Subcutaneous abdominal adipose tissue (tissue), 5 donors: Measurements from ENCODE around the gene IFNLR1.

Experiments
- H3K27ac ChIP-seq: one replicate; pipeline ENCODE4 v1.7.0; 2013; ENCODE audit warnings: low read depth, mild to moderate bottlenecking, inconsistent platforms, low read length, moderate library complexity
- H3K27me3 ChIP-seq, 5 donors: one replicate each; pipeline ENCODE4 v1.7.0; 2013; ENCODE audit warnings: low read length in 5 of 5, inconsistent platforms in 1 of 5; ENCODE audit not compliant: control insufficient read depth in 5 of 5, insufficient read depth in 4 of 5
- H3K36me3 ChIP-seq, 5 donors: one replicate each; pipeline ENCODE4 v1.7.0; 2013; ENCODE audit warnings: low read length in 5 of 5; ENCODE audit not compliant: control insufficient read depth in 5 of 5, insufficient read depth in 5 of 5
- H3K4me1 ChIP-seq, 5 donors: one replicate each; pipeline ENCODE4 v1.7.0; 2013; ENCODE audit warnings: low read length in 5 of 5, mild to moderate bottlenecking in 3 of 5, moderate library complexity in 1 of 5; ENCODE audit not compliant: control insufficient read depth in 5 of 5, insufficient read depth in 5 of 5
- H3K4me3 ChIP-seq, 5 donors: one replicate each; pipeline ENCODE4 v1.7.0; 2013; ENCODE audit warnings: low read length in 5 of 5, low read depth in 1 of 5
- H3K9ac ChIP-seq, 5 donors: one replicate each; pipeline ENCODE4 v1.7.0; 2013; ENCODE audit warnings: low read length in 5 of 5, mild to moderate bottlenecking in 4 of 5, moderate library complexity in 3 of 5
- H3K9me3 ChIP-seq, 5 donors: one replicate each; pipeline ENCODE4 v1.7.0; 2013; ENCODE audit warnings: low read length in 5 of 5; ENCODE audit not compliant: control insufficient read depth in 5 of 5
- donor health status: healthy.
- donor health status: healthy.
- donor health status: healthy.
- donor health status: healthy.
- donor health status: healthy.

Gene IFNLR1

DNA sequence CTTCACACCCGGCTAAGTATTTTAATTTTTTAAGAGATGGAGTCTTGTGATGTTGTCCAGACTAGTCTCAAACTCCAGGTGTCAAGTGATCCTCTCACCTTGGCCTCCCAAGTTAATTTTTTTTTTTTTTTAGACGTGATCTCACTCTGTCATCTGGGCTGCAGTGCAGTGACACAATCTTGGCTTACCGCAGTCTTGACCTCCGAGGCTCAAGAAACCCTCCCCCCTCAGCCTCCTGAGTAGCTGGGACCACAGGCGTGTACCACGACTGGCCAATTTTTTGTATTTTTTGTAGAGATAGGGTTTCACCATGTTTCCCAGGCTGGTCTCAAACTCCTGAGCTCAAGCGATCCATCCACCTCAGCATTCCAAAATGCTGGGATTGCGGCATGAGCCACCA, 11.7 kb upstream of the IFNLR1 start:
- peaks cover 0 to 6% (median 0%) of the 10 kb centered on the region in 5 donors for H3K27me3 ChIP-seq
- H3K27ac ChIP-seq: no peak overlapping the region
- no peaks in the 10 kb centered on the region for H3K36me3 ChIP-seq
- no peak overlapping the region for H3K9ac ChIP-seq
- no peaks in the 10 kb centered on the region for H3K9me3 ChIP-seq
- H3K4me3 ChIP-seq: no peak overlapping the region
- peaks cover 0 to 10% (median 3%) of the 10 kb centered on the region in 5 donors for H3K4me1 ChIP-seq

- Histone ChIP-seq H3K36me3 (no peaks in the 10 kb centered on the region), H3K9ac (no peak overlapping the region), H3K27me3 (peaks cover 0 to 6% (median 2%) of the 10 kb centered on the region in 5 donors), H3K4me3 (no peak overlapping the region), H3K4me1 (peaks cover 0 to 5% (median 3%) of the 10 kb centered on the region in 5 donors), H3K27ac (no peak overlapping the region), H3K9me3 (no peaks in the 10 kb centered on the region)
These were observed 8.8 kb upstream of the IFNLR1 start for GRCh38 chr1:24195874-24196273.

DNA sequence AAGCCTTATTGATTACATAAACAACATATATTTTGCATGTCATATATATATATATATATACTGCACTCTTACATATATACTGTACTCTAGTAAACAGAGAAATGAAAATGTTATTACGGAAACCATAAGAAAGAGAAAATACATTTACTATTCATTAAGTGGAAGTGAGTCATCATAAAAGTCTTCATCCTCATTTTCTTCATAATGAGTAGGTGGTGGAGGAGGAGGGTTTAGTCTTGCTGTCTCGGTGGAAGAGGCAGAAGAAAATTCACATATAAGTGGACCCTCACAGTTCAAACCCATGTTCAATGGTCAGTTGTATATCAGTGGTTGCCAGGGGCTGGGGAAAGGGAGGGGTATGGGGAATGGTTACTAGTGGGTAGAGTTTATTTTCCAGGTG, 8.0 kb upstream of the IFNLR1 start:
- peaks cover 0 to 9% (median 2%) of the 10 kb centered on the region in 5 donors for H3K27me3 ChIP-seq
- H3K27ac ChIP-seq: no peak overlapping the region
- no peak overlapping the region for H3K4me3 ChIP-seq
- peaks cover 0 to 5% (median 3%) of the 10 kb centered on the region in 5 donors for H3K4me1 ChIP-seq
- H3K9ac ChIP-seq: no peak overlapping the region
- H3K9me3 ChIP-seq: no peaks in the 10 kb centered on the region
- H3K36me3 ChIP-seq: no peaks in the 10 kb centered on the region

DNA sequence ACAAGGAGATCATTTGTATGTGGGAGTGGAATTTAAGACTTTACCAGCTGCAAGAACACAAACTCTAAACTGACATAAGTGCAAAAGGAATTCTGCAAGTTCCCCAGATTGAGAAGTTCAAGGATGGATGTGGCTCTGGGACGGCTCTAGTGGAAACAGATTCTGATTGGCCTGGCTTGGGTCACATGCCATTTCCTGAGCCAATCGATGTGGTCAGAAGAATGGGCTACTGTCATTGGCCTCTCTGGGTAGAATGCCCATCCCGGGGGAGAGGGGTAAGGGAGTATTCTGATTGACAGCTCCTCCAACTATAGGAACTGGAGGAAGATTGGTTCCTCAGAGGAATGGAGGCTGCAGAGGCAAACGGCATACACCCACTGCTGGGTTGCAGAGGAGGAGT, 6.0 kb upstream of the IFNLR1 start:
- H3K4me3 ChIP-seq: no peak overlapping the region
- no peaks in the 10 kb centered on the region for H3K36me3 ChIP-seq
- H3K27ac ChIP-seq: no peak overlapping the region
- H3K27me3 ChIP-seq: peaks cover 0 to 12% (median 2%) of the 10 kb centered on the region in 5 donors
- peaks cover 0 to 9% (median 0%) of the 10 kb centered on the region in 5 donors for H3K4me1 ChIP-seq
- no peaks in the 10 kb centered on the region for H3K9me3 ChIP-seq
- no peak overlapping the region for H3K9ac ChIP-seq

DNA sequence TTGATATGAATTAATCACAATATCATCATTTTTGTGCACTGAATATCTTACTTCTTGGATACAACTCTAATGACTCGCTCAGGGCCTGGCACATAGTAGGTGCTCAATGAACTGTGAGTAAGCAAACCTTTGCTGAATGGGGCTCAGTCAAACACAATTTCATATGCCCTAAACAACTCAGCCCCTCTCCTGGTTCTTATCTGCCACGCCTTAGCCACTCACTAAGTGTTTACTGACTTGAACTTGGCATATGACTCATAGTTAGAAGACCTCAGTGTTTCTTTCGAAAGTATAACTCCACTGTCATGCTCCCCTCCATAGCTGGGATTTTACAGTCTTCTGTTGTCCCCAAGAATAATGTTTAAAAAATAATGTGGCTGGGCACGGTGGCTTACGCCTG, 4.8 kb upstream of the IFNLR1 start:
- no peak overlapping the region for H3K9ac ChIP-seq
- no peaks in the 10 kb centered on the region for H3K9me3 ChIP-seq
- no peak overlapping the region for H3K27ac ChIP-seq
- no peaks in the 10 kb centered on the region for H3K36me3 ChIP-seq
- peaks cover 5 to 15% (median 7%) of the 10 kb centered on the region in 5 donors for H3K27me3 ChIP-seq
- peaks cover 0 to 18% (median 8%) of the 10 kb centered on the region in 5 donors for H3K4me1 ChIP-seq
- H3K4me3 ChIP-seq: no peak overlapping the region

GRCh38 chr1:24190983-24191461, 3.9 kb upstream of the IFNLR1 start:
- Histone ChIP-seq H3K27ac (no peak overlapping the region), H3K9me3 (no peaks in the 10 kb centered on the region), H3K4me1 (peaks cover 0 to 23% (median 12%) of the 10 kb centered on the region in 5 donors), H3K27me3 (peaks cover 9 to 23% (median 14%) of the 10 kb centered on the region in 5 donors), H3K4me3 (no peak overlapping the region), H3K36me3 (no peaks in the 10 kb centered on the region), H3K9ac (no peak overlapping the region)

DNA sequence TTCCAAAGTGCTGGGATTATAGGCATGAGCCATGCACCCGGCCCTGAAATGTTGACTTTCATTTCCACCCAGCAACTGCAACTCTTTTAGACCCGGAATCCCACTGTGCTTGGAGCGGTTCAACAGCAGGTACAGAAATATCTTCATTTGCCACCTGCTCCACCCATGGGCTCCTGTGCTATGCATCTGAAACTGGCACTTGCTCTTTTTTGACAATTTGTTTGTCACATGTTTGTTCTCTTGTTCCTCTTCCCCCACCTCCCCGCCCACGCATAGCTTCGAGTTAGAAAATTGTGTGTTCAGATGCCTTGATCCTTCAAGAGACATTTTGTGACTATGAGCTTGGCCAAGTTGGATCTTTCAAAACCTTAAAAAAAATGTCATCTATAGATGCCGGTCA, 2.4 kb upstream of the IFNLR1 start:
- Histone ChIP-seq H3K4me1 (peaks cover 0 to 23% (median 12%) of the 10 kb centered on the region in 5 donors), H3K27ac (no peak overlapping the region), H3K4me3 (no peak overlapping the region), H3K27me3 (peaks cover 16 to 33% (median 19%) of the 10 kb centered on the region in 5 donors), H3K9me3 (no peaks in the 10 kb centered on the region), H3K36me3 (no peaks in the 10 kb centered on the region), H3K9ac (no peak overlapping the region)

DNA sequence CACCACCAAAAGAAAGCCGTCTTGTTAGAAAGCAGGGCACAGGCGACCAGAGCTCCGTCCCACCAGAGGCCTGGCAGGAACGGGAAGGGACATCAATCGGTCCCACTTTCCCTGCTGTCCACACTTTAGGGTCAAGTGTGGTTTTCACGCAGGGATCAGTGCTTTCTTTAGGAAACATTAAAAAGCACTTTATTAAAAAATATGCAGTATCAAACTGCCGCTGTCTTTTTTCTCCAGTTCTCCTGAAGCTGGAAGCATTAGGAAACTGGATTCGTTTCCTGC, 437 bp downstream of the IFNLR1 start:
- Histone ChIP-seq H3K9ac (peak overlapping the region in 1 of 5 donors; percentile 6), H3K36me3 (no peaks in the 10 kb centered on the region), H3K4me1 (peaks cover 0 to 23% (median 12%) of the 10 kb centered on the region in 5 donors), H3K27ac (no peak overlapping the region), H3K9me3 (no peaks in the 10 kb centered on the region), H3K27me3 (peaks cover 16 to 33% (median 17%) of the 10 kb centered on the region in 5 donors), H3K4me3 (peak overlapping the region in 3 of 5 donors; percentile 22 to 59 (median 57))

DNA sequence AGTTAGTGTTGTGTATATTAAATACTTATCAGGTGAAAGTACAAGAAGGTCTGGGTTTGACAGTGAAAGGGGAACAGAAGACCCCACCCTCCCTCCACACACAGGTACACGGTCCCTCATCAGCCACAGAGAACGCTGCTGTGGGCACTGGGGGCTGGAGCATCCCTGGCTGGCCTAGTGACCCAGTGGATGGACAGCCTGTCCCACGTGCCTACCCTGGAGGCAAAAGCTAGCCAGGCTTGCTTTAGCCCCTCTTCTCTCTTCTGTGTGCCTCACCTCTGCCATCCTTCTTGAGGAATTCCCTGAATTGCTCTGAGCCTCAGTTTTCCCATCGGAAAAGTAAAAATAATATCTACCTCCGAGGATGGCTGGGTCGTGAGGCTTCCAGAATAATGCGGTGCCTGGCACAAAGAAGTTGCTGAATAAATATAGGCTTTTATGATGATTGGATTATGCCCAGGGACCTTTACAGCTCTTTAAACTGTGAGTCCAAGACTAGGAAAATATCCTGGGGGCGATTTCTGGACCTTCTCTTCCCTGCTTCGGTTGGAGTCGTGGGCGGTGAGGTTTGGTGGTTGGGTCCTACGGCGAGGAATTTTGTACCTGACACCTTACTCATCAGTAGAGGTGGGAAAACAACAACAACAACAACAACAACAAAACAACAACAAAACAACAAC, 918 bp downstream of the IFNLR1 start:
- Histone ChIP-seq H3K36me3 (no peaks in the 10 kb centered on the region), H3K27ac (no peak overlapping the region), H3K9ac (no peak overlapping the region), H3K27me3 (peaks cover 16 to 36% (median 17%) of the 10 kb centered on the region in 5 donors), H3K4me3 (no peak overlapping the region), H3K9me3 (no peaks in the 10 kb centered on the region), H3K4me1 (peaks cover 0 to 23% (median 12%) of the 10 kb centered on the region in 5 donors)

DNA sequence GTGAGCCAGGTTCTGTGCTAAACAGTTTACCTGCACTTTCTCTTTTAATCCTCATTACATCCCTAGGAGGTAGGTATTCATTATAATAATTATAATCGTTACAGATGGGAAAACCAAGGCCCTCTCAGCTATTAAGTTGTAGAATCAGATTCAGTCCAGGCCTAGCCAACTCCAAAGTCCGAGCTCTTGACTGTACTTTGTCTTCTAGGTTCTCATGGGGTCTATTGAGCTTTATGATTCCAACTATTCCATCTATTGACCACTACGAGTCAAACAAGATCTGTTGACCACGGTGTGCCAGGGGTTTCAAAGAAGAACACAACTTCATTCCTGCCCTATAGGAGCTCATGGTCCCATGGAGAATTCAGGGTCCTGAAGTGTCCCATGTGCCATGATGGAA, 2.0 kb downstream of the IFNLR1 start:
- peaks cover 0 to 23% (median 12%) of the 10 kb centered on the region in 5 donors for H3K4me1 ChIP-seq
- no peak overlapping the region for H3K27ac ChIP-seq
- peaks cover 12 to 41% (median 17%) of the 10 kb centered on the region in 5 donors for H3K27me3 ChIP-seq
- no peaks in the 10 kb centered on the region for H3K9me3 ChIP-seq
- H3K36me3 ChIP-seq: no peaks in the 10 kb centered on the region
- no peak overlapping the region for H3K9ac ChIP-seq
- H3K4me3 ChIP-seq: no peak overlapping the region
